Tibial nerve (tissue), 4 donors: ENCODE results near the gene B9D2.

ENCODE experiments used
- CTCF ChIP-seq, 5 experiments: fragments of 200-600 bp in 3 of 5; fragments of 450-650 bp in 2 of 5; sonication (generic) in 3 of 5; IDR thresholded peaks; one replicate each; pipeline ENCODE4 v1.5.1; 2016 to 2019; ENCODE audit warnings: antibody characterized with exemption in 5 of 5, mild to moderate bottlenecking in 3 of 5, moderate library complexity in 2 of 5
- EP300 ChIP-seq, 2 donors: sonication (generic); formaldehyde crosslinking; IDR thresholded peaks; one replicate each; pipeline ENCODE4 v1.6.1; 2017; ENCODE audit warnings: antibody characterized with exemption in 2 of 2, mild to moderate bottlenecking in 1 of 2

- TF ChIP-seq CTCF (IDR thresholded peaks at IDR 0.05) (peak in 2 of 5 experiments; percentile 28 to 53), EP300 (IDR thresholded peaks at IDR 0.05) (peak; percentile 85 to 98)
These were observed 33.4 kb upstream of the B9D2 start, which contains the start of the genes BCKDHA and EXOSC5 for GRCh38 chr19:41397086-41398049.
